NB4 (cell line): ENCODE data around the gene MRPL34.

Experiments used
- MYC ChIP-seq: IDR thresholded peaks from 2 replicates; pipeline ENCODE4 v1.6.1; 2011; ENCODE audit warnings: low read depth, low read length
- TF ChIP-seq, protein P1 (sequence below): IDR thresholded peaks from one replicate; pipeline ENCODE4 v1.5.1; 2012; ENCODE audit warnings: low read depth, low read length

DNA sequence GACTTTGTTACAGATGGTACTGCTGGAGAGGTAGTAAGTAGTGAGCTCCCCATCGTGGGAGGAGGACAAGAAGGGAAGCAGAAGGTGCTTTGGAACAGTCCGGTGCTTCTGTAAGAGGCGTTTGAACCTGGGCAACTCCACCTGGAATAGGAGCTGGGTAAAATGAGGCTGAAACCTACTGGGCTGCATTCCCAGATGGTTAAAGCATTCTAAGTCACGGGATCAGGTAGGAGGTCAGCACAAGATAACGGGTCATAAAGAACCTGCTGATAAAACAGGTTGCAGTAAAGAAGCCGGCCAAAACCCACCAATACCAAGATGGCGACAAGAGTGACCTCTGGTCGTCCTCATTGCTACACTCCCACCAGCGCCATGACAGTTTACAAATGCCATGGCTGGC lies 18.9 kb upstream of the MRPL34 start:
- TF ChIP-seq, protein P1, sequence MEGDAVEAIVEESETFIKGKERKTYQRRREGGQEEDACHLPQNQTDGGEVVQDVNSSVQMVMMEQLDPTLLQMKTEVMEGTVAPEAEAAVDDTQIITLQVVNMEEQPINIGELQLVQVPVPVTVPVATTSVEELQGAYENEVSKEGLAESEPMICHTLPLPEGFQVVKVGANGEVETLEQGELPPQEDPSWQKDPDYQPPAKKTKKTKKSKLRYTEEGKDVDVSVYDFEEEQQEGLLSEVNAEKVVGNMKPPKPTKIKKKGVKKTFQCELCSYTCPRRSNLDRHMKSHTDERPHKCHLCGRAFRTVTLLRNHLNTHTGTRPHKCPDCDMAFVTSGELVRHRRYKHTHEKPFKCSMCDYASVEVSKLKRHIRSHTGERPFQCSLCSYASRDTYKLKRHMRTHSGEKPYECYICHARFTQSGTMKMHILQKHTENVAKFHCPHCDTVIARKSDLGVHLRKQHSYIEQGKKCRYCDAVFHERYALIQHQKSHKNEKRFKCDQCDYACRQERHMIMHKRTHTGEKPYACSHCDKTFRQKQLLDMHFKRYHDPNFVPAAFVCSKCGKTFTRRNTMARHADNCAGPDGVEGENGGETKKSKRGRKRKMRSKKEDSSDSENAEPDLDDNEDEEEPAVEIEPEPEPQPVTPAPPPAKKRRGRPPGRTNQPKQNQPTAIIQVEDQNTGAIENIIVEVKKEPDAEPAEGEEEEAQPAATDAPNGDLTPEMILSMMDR, result no peak
- TF ChIP-seq MYC, result no peak
